ENCODE measurements around the gene EYA4.
A peak's percentile ranks its signal among the peaks of the same experiment; 100 is the strongest.
"Not testable (repeated sequence)": the region's sequence is repeated elsewhere in the genome, so short reads cannot be mapped to it uniquely, and the experiment has no call there.

The EYA4 gene

DNA sequence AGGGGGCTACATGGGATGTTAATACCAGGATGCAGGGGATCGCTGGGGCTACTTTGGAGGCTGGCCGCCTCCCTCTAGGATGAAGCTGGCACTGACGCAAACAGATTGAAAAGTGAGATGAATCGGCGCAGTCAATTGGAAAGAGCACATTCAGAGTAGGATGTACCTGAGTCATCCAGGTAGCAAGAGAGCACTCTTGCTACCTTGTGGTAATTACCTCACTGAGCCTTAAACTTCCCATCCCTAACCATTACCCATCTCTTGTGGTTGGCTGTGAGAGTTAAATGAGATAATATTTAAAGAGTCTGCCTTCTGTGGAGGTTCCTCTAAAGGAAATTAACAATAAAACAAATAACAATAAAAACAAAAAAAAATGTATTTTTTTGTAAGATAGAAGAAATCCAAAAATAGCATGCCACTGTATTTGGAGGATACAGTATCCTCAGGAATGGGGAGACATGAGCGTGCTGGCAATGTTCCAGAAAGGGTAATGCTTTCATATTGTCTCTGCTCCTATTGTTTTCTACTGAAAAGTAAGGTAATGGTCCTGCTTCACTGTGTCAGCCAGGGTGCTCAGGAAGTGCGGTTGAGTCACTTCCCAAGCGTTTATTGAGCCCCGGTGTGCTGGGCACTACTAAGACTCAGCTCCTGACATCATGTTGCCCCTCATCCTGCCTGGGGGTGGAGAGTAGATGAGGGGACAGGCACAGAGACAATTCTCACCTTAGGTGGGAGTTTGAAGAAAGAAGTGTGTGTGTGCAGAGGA is 301.1 kb downstream of the EYA4 start:
- peak in 1 of 2 experiments; percentile 21 for DNase-seq

DNA sequence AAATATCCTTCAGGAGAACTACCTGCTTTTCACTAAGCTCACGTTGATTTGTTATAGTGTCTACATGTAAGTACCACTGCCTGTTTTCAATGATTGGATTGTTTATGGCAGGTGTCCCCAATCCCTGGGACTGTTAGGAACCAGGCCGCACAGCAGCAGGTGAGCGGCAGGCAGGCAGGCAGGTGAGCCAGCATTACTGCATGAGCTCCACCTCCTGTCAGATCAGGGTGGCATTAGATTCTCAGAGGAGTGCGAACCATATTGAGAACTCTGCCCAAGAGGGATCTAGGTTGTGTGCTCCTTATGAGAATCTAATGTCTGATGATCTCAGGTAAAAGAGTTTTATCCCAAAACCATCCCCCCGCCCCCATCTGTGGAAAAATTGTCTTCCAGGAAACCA is 303.3 kb downstream of the EYA4 start:
- no peak for DNase-seq

GRCh38 chr6:133546098-133546497 is 304.9 kb downstream of the EYA4 start:
- DNase-seq: no peak

GRCh38 chr6:133547136-133547535 is 306.0 kb downstream of the EYA4 start:
- no peak for DNase-seq

- DNase-seq: no peak
Measured at GRCh38 chr6:133548423-133549159, 307.4 kb downstream of the EYA4 start.

DNA sequence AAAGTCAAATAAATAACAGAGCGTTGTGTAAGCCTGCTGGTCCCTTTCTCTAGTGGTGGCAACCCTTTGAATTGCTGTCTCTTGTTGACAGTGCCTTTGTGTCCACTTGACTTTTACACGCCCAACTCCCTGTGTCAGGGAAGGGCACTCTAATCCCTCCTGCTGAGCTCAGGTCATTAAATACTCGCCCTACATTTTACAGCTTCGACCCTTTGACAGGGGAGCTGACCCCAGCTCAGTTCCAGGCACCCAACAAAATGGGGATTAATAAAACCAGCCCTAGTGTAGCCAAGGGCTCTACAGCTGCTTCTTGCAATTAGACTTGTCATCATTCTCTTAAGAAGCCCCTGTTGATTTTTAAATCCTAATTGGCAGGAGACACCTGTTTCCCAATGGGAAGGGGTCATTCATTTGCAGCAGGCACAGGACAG is 308.2 kb downstream of the EYA4 start:
- DNase-seq: no peak

GRCh38 chr6:133550026-133550425 is 308.9 kb downstream of the EYA4 start:
- DNase-seq: no peak

- no peak for DNase-seq
Measured at GRCh38 chr6:133551436-133551835, 310.3 kb downstream of the EYA4 start.

GRCh38 chr6:133551847-133552341 is 310.7 kb downstream of the EYA4 start:
- no peak for DNase-seq

DNA sequence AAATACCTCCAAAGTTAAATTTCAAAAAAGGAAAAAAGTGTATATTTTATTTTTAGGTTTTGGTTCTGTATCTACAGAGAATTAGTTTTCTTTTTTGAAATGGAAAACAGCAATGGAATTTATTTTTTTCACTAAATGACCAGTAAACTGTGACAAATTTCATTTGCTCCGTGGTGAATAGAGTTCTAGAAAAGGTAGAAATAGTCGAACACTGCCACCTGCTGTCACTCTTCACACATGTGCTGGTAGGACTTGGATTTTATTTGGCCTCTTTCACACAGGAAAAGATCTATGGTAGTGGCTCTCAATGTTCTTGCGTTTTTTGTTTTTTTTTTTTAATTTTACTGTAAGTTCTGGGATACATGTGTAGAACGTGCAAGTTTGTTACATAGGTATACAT is 312.5 kb downstream of the EYA4 start:
- DNase-seq: peak; percentile 11 to 60

DNA sequence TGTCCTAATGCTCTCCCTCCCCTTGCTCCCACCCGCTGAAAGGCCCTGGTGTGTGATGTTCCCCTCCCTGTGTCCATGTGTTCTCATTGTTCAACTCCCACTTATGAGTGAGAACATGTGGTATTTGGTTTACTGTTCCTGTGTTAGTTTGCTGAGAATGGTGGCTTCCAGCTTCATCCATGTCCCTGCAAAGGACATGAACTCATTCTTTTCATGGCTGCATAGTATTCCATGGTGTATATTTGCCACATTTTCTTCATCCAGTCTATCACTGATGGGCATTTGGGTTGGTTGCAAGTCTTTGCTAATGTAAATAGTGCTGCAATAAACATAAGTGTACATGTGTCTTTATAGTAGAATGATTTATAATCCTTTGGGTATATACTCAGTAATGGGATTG is 313.0 kb downstream of the EYA4 start:
- not testable (repeated sequence) for DNase-seq

GRCh38 chr6:133555685-133556084 is 314.5 kb downstream of the EYA4 start:
- no peak for DNase-seq

GRCh38 chr6:133559926-133560325 is 318.8 kb downstream of the EYA4 start:
- DNase-seq: no peak

GRCh38 chr6:133567636-133568035 is 326.5 kb downstream of the EYA4 start:
- no peak for DNase-seq

- peak; percentile 56 to 80 for DNase-seq
Measured at GRCh38 chr6:133568970-133569889, 328.1 kb downstream of the EYA4 start.

DNA sequence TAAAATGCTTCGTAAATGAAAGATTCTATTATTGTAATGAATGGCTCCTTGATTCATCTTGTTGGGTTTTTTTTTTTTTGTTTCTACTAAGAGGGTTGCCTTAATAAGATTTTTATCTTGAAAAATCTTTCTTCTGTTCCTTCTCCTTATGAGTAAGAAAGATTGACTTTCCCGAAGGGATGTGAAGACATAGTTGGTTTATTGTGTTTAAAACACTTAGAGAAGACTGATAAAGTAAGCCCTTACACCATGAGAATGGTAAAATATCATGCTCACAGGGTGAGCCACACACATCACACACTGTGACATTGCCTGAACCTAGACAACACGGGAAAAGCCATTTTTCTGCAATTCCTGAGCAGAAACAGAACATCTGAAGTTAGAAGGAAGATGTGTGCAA is 330.5 kb downstream of the EYA4 start:
- DNase-seq: no peak

DNA sequence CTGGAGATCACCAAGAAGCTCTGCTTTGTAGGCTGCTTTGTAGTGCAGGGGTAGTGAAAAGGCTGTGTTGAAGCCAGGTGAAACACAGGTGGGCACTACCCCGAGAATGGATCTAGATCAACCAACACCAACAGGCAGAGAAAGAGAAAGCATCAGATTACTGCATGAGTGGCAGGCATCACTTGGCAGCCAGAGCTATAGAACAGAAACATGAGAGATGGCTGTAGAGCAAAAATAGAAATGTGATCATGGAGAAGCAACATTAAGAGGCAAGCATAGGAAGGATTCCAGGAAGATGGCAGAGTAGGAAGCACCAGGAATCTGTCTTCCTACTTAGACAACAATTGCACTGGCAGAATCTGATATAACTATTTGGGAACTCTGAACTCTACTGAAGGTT is 336.7 kb downstream of the EYA4 start:
- no peak for DNase-seq

Measured in SW 1271 (cell line).